ENCODE data around the gene PPP2R3A. TPM values are rescaled to one million over a fixed set of nuclear protein-coding genes. Genes with fewer than 3 reads are reported as not detected.
"Not testable (repeated sequence)": the region's sequence is repeated elsewhere in the genome, so short reads cannot be mapped to it uniquely, and the experiment has no call there.

PPP2R3A gene
- total RNA-seq, 1 donor, result 0.52 TPM

GRCh38 chr3:136078421-136079364 is 113.2 kb downstream of the PPP2R3A start:
- Histone ChIP-seq H3K4me1 (ENCODE audit: insufficient read depth, low read length) (no peaks in the 10 kb centered on the region), H3K9me3 (ENCODE audit: low read depth, low read length) (no peaks in the 10 kb centered on the region), H3K27me3 (ENCODE audit: insufficient read depth, low read length) (no peaks in the 10 kb centered on the region), H3K4me3 (ENCODE audit: low read length) (no peak overlapping the region)

DNA sequence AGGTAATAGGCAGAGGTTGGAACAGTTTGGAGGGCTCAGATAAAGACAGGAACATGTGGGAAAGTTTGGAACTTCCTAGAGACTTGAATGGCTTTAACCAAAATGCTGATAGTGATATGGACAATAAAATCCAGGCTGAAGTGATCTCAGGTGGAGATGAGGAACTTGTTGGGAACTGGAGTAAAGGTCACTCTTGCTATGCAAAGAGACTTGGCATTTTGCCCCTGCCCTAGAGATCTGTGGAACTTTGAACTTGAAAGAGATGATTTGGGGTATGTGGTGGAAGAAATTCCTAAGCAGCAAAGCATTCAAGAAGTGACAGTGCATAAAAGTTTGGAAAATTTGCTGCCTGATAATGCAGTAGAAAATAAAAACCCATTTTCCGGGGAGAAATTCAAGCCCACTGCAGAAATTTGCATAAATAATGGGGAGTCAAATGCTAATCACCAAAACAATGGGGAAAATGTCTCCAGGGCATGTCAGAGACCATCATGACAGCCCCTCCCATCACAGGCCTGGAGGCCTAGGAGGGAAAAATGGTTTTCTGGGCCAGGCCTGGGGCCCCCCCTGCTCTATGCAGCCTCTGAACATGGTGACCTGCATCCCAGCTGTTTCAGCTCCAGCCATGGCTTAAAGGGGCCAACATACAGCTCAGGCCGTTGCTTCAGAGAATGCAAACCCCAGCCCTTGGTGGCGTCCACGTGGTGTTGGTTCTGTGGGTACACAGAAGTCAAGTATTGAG is 118.3 kb downstream of the PPP2R3A start:
- H3K9me3 ChIP-seq (ENCODE audit: low read depth, low read length); H3K27me3 ChIP-seq (ENCODE audit: insufficient read depth, low read length); H3K4me3 ChIP-seq (ENCODE audit: low read length); H3K4me1 ChIP-seq (ENCODE audit: insufficient read depth, low read length): not testable (repeated sequence)

- not testable (repeated sequence) for H3K9me3 ChIP-seq (ENCODE audit: low read depth, low read length); H3K27me3 ChIP-seq (ENCODE audit: insufficient read depth, low read length); H3K4me3 ChIP-seq (ENCODE audit: low read length); H3K4me1 ChIP-seq (ENCODE audit: insufficient read depth, low read length)
Measured at GRCh38 chr3:136085067-136085466, 119.5 kb downstream of the PPP2R3A start.

DNA sequence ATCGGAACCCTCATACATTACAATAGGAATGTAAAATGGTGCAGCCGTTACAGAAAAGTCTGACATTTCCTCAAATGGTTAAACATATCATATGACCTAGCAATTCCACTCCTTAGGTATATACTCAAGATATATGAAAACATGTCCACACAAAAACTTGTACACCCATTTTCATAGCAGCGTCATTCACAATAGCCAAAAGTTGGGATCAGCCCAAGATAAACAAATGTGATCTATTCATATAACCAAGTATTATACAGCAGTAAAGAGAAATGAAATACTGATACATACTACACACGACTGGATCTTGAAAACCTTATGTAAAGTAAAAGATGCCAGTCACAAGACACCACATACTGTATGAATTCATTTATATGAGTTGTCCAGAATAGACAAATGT is 128.2 kb downstream of the PPP2R3A start:
- Histone ChIP-seq H3K9me3 (ENCODE audit: low read depth, low read length) (no peaks in the 10 kb centered on the region), H3K4me3 (ENCODE audit: low read length) (no peak overlapping the region), H3K4me1 (ENCODE audit: insufficient read depth, low read length) (no peaks in the 10 kb centered on the region), H3K27me3 (ENCODE audit: insufficient read depth, low read length) (no peaks in the 10 kb centered on the region)

DNA sequence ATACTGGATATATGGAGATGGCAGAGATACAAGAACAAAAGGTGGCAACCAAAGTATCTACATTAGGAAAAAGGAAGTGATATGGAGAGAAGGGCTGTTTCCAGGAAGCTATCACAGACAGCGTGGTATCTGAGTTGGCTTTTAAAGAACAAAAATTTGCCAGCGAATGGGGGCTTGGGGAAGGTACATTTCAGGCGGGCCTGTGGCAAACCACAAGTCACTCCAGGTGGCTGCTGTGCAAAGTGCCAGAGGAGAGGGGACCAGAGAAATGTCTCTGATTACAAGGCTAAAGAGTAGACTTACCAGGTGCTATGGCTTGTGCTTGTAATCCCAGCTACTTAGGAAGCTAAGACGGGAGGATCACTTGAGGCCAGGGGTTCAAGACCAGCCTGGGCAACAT is 139.5 kb downstream of the PPP2R3A start:
- Histone ChIP-seq H3K4me3 (ENCODE audit: low read length) (no peak overlapping the region), H3K4me1 (ENCODE audit: insufficient read depth, low read length) (no peaks in the 10 kb centered on the region), H3K9me3 (ENCODE audit: low read depth, low read length) (no peaks in the 10 kb centered on the region), H3K27me3 (ENCODE audit: insufficient read depth, low read length) (no peaks in the 10 kb centered on the region)

DNA sequence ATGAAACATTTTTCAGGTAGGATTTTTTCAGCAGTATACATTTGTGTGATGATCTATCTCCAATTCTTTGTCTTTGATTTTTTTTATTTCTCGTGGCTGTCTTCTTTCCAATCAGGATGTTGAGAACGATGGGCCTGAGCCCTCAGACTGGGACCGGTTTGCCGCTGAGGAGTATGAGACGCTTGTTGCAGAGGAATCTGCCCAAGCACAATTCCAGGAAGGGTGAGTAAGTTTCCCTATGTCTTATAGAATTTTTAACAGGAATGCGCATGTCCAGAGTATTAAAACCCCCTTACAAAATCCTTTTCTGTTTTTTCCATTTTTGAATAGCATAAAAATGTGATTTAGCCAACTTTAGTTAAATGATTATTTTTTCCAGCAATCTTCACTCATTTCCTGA is 140.6 kb downstream of the PPP2R3A start:
- Histone ChIP-seq H3K9me3 (ENCODE audit: low read depth, low read length) (no peaks in the 10 kb centered on the region), H3K4me3 (ENCODE audit: low read length) (no peak overlapping the region), H3K4me1 (ENCODE audit: insufficient read depth, low read length) (no peaks in the 10 kb centered on the region), H3K27me3 (ENCODE audit: insufficient read depth, low read length) (no peaks in the 10 kb centered on the region)

DNA sequence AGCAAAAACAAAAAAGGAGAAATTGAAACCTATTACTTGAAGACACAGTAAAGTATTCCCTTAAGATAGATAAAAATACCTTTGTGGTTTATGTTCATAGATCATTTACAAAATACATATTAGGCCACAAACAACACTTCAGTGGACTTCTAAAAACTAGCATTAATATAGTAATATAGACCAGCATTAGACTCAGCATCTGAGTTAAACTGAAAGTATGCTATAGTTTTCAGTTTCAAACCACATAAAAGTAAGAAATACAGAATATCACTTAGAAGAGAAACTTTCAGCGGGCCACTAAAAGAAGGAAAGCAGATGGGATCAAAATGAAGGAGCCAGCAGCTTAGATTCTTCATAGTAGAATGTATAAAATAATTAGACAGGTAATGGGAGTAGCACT is 144.0 kb downstream of the PPP2R3A start:
- Histone ChIP-seq H3K4me1 (ENCODE audit: insufficient read depth, low read length) (no peaks in the 10 kb centered on the region), H3K4me3 (ENCODE audit: low read length) (no peak overlapping the region), H3K27me3 (ENCODE audit: insufficient read depth, low read length) (no peaks in the 10 kb centered on the region), H3K9me3 (ENCODE audit: low read depth, low read length) (no peaks in the 10 kb centered on the region)

- Histone ChIP-seq H3K27me3 (ENCODE audit: insufficient read depth, low read length) (no peaks in the 10 kb centered on the region), H3K4me1 (ENCODE audit: insufficient read depth, low read length) (no peaks in the 10 kb centered on the region), H3K9me3 (ENCODE audit: low read depth, low read length) (no peaks in the 10 kb centered on the region), H3K4me3 (ENCODE audit: low read length) (no peak overlapping the region)
Measured at GRCh38 chr3:136110481-136110880, 145.0 kb downstream of the PPP2R3A start.

DNA sequence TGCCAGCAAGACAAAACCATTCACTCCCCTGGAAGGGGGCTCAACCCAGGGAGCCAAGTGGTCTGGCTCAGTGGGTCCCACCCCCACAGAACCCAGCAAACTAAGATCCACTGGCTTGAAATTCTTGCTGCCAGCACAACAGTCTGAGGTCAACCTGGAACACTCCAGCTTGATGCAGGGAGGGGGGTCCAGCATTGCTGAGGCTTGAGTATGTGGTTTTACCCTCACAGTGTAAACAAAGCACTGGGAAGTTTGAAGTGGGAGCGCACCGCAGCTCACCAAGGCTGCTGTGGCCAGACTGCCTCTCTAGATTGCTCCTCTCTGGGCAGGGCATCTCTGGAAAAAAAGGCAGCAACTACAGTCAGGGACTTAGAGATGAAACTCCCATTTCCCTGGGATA is 148.9 kb downstream of the PPP2R3A start:
- no peaks in the 10 kb centered on the region for H3K4me1 ChIP-seq (ENCODE audit: insufficient read depth, low read length)
- no peaks in the 10 kb centered on the region for H3K27me3 ChIP-seq (ENCODE audit: insufficient read depth, low read length)
- no peak overlapping the region for H3K4me3 ChIP-seq (ENCODE audit: low read length)

GRCh38 chr3:136119332-136119731 is 153.8 kb downstream of the PPP2R3A start:
- H3K4me3 ChIP-seq (ENCODE audit: low read length); H3K4me1 ChIP-seq (ENCODE audit: insufficient read depth, low read length); H3K9me3 ChIP-seq (ENCODE audit: low read depth, low read length); H3K27me3 ChIP-seq (ENCODE audit: insufficient read depth, low read length): not testable (repeated sequence)

More for the DNA sequence above, 148.9 kb downstream of the PPP2R3A start:
- H3K9me3 ChIP-seq (ENCODE audit: low read depth, low read length), result no peaks in the 10 kb centered on the region

GRCh38 chr3:136119783-136120182 is 154.3 kb downstream of the PPP2R3A start:
- H3K4me1 ChIP-seq (ENCODE audit: insufficient read depth, low read length); H3K4me3 ChIP-seq (ENCODE audit: low read length); H3K9me3 ChIP-seq (ENCODE audit: low read depth, low read length); H3K27me3 ChIP-seq (ENCODE audit: insufficient read depth, low read length): not testable (repeated sequence)

- Histone ChIP-seq H3K4me3 (ENCODE audit: low read length) (no peak overlapping the region), H3K9me3 (ENCODE audit: low read depth, low read length) (no peaks in the 10 kb centered on the region), H3K27me3 (ENCODE audit: insufficient read depth, low read length) (no peaks in the 10 kb centered on the region), H3K4me1 (ENCODE audit: insufficient read depth, low read length) (no peaks in the 10 kb centered on the region)
Measured at GRCh38 chr3:136120373-136121348, 155.1 kb downstream of the PPP2R3A start.

- H3K4me1 ChIP-seq (ENCODE audit: insufficient read depth, low read length), result no peaks in the 10 kb centered on the region
- no peaks in the 10 kb centered on the region for H3K9me3 ChIP-seq (ENCODE audit: low read depth, low read length)
- H3K4me3 ChIP-seq (ENCODE audit: low read length), result no peak overlapping the region
Measured at GRCh38 chr3:136122006-136122405, 156.5 kb downstream of the PPP2R3A start.

DNA sequence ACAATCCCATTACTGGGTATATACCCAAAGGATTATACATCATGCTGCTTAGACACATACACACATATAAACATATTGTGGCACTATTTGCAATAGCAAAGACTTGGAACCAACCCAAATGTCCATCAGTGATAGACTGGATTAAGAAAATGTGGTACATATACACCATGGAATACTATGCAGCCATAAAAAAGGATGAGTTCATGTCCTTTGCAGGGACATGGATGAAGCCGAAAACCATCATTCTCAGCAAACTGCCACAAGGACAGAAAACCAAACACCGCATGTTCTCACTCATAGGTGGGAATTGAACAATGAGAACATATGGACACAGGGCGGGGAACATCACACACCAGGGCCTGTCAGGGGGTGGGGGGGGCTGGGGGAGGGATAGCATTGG is 166.1 kb downstream of the PPP2R3A start:
- H3K9me3 ChIP-seq (ENCODE audit: low read depth, low read length); H3K4me3 ChIP-seq (ENCODE audit: low read length); H3K4me1 ChIP-seq (ENCODE audit: insufficient read depth, low read length); H3K27me3 ChIP-seq (ENCODE audit: insufficient read depth, low read length): not testable (repeated sequence)

More at GRCh38 chr3:136122006-136122405, 156.5 kb downstream of the PPP2R3A start:
- no peaks in the 10 kb centered on the region for H3K27me3 ChIP-seq (ENCODE audit: insufficient read depth, low read length)

- no peaks in the 10 kb centered on the region for H3K9me3 ChIP-seq (ENCODE audit: low read depth, low read length)
- H3K4me3 ChIP-seq (ENCODE audit: low read length), result no peak overlapping the region
- no peaks in the 10 kb centered on the region for H3K4me1 ChIP-seq (ENCODE audit: insufficient read depth, low read length)
- no peaks in the 10 kb centered on the region for H3K27me3 ChIP-seq (ENCODE audit: insufficient read depth, low read length)
Measured at GRCh38 chr3:136134091-136134490, 168.6 kb downstream of the PPP2R3A start.

All from mononuclear cell (primary cell).